Raji (cell line): ENCODE results near the gene WDR75.

Source experiments
- POLR2A ChIP-seq: IDR thresholded peaks from 2 replicates; pipeline ENCODE4 v1.6.1; 2011; ENCODE audit warnings: low read depth, low read length, control low read depth; ENCODE audit not compliant: insufficient read depth

WDR75 gene

GRCh38 chr2:189426886-189427285 lies 14.4 kb upstream of the WDR75 start:
- no peak for TF ChIP-seq POLR2A

DNA sequence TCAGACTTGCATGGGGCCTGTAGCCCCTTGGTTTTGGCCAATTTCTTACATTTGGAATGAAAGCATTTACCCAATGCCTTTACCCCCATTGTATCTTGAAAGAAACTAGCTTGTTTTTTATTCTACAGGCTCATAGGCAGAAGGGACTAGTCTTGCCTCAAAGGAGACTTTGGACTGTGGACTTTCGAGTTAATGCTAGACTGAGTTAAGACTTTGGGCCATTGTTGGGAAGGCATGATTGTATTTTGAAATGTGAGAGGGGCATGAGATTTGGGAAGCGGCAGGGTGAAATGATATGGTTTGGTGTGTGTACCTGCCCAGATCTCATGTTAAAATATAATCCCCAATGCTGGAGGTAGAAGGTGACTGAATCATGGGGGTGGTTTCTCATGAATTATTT lies 13.4 kb upstream of the WDR75 start:
- TF ChIP-seq POLR2A = no peak

- TF ChIP-seq POLR2A = no peak
These were observed 3.3 kb upstream of the WDR75 start for GRCh38 chr2:189437926-189438325.

GRCh38 chr2:189439342-189439741 lies 1.9 kb upstream of the WDR75 start:
- no peak for TF ChIP-seq POLR2A

GRCh38 chr2:189440644-189440946 lies 679 bp upstream of the WDR75 start:
- TF ChIP-seq POLR2A = no peak

DNA sequence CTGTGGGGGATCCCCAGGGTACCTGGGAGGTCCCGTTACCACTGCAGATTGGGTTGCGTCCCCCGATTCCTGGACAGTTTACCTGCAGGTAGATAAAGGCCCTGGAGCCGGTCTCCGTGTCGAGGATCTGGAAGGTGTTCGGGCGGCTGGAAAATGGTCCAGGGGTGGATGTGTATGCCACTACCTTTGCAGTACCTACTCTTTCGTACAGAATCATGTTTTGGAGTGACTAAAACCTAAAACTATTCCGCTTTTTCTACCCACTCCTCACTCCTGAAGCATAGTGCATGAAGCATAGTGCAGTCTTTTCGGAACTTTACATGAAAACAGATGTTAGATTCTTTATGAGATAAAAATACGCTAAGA lies 418 bp downstream of the WDR75 start:
- no peak for TF ChIP-seq POLR2A

DNA sequence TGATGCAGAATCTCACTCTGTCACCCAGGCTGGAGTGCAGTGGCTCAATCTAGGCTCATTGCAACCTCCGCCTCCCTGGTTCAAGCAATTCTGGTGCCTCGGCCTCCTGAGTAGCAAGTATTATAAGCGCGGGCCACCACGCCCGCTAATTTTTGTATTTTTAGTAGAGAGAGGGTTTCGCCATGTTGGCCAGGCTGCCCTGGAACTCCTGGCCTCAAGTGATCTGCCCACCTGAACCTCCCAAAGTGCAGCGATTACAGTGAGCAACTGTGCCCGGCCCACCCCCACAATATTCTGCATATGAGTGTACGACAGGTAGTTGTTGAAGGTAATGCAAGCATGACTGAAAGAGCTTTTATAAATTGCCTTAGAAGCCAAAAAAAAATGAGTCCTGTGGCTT lies 1.2 kb downstream of the WDR75 start:
- TF ChIP-seq POLR2A = no peak

DNA sequence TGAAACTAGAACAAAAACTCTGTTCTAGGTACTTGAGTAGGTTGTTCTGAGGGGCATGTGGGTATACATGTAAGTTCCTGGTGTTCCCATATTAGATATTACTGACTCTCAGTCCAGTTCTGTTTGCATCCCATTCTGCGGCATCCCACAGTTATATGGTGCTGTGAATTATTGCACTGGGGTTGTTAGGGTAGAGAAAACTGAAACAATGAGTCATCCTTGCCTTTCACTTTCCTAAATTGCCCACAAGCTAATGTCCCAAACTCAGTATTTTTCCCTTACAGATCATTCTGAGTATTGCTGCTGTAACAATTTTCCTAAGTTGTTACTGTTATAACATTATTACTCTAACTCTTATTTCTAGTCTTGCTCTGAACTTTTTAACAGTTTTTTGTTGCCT lies 3.0 kb downstream of the WDR75 start:
- no peak for TF ChIP-seq POLR2A

- TF ChIP-seq POLR2A = no peak
These were observed 5.5 kb downstream of the WDR75 start for GRCh38 chr2:189446780-189447179.

DNA sequence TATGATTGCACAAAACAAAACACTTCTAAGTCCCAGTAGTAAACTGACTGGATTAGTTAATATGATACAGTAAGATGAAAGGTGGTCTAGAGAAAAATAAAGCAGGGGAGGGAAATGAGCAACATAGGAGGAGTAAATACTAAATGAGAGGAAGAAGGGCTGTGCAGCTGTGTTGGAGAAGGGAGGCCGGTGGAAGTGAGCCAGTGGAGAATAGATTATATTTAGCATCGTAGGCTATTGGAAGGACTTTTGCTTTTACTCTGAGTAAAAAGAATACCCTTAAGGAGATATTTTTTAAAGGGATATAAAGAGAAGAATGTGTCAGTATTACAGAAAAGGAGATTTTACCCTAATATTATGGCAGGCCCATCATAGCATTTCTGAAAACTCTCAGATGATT lies 12.7 kb downstream of the WDR75 start:
- no peak for TF ChIP-seq POLR2A

GRCh38 chr2:189465076-189465475 lies 23.8 kb downstream of the WDR75 start:
- no peak for TF ChIP-seq POLR2A

DNA sequence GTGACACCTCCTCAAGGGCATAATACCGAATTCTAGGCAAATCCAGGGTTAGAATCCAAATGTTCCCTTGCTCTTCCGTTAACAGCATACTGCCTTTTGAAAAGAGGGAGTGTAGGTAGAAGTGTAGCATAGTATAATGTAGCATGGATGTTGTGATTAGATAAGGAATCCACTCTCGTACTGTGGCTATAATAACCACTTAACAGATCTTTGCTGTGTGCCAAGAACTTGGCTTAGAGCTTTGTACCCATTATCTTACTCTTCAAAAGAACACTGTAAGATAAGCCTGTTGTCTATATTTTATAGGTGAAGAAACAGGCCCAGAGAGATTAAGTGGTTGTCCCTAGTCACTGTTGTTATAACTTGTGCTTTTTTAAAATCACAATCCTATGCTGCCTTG lies 24.2 kb downstream of the WDR75 start:
- no peak for TF ChIP-seq POLR2A

DNA sequence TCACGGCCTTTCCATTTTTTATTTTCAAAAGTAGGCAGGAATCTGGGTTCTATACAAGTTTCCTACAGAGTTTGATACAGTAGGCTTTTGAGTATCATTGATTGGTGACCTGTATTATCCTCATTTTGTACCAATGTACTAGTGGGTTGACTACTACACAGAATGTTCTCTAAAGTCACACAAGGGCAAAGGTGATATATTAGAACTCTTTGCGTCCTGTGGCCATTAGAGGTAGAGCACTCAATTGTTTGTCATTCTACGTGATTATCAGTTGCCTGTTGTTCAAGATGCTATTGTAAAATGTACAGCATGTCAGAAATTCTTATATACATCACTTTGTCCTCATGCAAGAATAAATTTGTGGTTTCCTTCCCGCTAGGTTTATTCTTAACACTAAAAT lies 24.8 kb downstream of the WDR75 start:
- no peak for TF ChIP-seq POLR2A

- no peak for TF ChIP-seq POLR2A
These were observed 25.4 kb downstream of the WDR75 start for GRCh38 chr2:189466656-189467055.

DNA sequence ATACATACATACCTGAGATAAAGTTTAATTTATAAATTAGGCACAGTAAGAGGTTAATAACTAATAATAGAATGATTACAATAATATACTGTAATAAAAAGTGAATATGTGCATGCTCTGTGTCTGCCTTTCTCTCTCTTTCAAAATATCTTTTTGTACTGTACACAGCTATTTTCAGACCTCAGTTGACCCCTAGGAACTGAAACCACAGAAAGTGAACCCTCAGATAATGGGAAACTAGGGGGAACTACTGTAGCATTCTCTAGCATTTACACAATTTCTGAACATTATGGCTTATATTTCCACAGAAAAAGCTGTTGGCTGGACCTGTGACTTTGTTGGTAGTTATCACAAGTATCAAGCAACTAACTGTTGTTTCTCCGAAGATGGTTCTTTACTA lies 25.9 kb downstream of the WDR75 start:
- TF ChIP-seq POLR2A = no peak

GRCh38 chr2:189467593-189467992 lies 26.3 kb downstream of the WDR75 start:
- no peak for TF ChIP-seq POLR2A

DNA sequence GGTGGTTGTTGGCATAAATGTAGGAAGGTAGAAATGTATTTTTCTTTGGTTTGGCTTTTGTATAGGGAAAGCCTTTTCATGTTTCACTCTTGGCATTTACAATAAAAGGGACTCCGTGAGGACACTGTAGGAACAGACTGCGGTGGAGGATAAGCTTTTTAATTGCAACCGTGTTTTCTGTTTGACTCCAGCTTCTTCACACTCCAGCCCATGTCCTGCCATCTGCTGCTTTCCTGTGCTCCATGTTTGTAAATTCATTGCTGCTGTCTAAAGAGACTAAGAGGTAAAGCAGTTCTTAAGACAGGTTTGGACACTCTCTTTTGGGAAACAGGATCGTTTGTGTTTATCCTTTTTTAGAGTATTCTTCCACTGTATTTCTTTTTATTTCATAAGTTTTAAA lies 33.3 kb downstream of the WDR75 start:
- TF ChIP-seq POLR2A = no peak

DNA sequence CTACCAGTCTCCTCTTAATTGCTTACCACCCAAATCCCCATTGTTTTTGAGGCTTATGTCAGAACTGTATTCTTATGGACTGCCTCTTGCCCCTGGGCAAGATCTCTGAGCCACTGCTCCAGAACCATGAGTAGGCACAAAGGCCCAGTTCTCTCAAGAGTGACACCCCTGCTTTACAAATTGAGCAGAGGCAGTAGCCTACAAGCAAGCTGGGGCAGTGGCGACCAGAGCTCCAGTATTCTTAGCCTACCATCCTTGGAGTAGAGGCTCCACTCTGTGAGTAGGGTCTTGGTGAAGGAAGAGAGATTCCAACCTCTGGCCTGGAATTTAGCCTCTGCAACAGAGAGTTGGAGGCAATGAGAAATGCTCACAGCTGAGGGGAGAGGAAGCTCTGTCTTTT lies 36.5 kb downstream of the WDR75 start:
- no peak for TF ChIP-seq POLR2A
